Endothelial cell of umbilical vein (primary cell): ENCODE results near the gene RAB2B. TPM values are rescaled to one million over a fixed set of nuclear protein-coding genes. Genes with fewer than 3 reads are reported as not detected.

Source experiments
- BruUV-seq: library from RNA; stranded (reverse); fragments of 400-500 nt; replicated peaks from 2 replicates; lab custom pipeline; 2021; lab: Mats Ljungman, UMichigan
- CTCF ChIA-PET: fragments of 300-600, 350-600 bp; sonication (Branson Sonifier 250); formaldehyde crosslinking; loops from one replicate; lab custom pipeline; 2021; ENCODE audit warnings: antibody characterized with exemption, inconsistent platforms; lab: Charles Lee
- POLR2A ChIA-PET: fragments of 300-600, 350-600 bp; sonication (Branson Sonifier 250); formaldehyde crosslinking; loops from one replicate; lab custom pipeline; 2021; ENCODE audit warnings: antibody characterized with exemption, inconsistent platforms; lab: Charles Lee
- DNase-seq: peaks from one replicate; pipeline ENCODE4 v3.0.0-alpha.2; 2011; ENCODE audit warnings: low read depth, low spot score
- FAIRE-seq: peaks from 2 replicates; lab custom pipeline; 2011; peaks lifted over from hg19 to GRCh38; lab: Jason Lieb, UNC
- H2AFZ ChIP-seq: 2 replicates; pipeline ENCODE4 v1.6.0; 2012; ENCODE audit warnings: low read depth, low read length, control low read depth, inconsistent platforms
- H3K27ac ChIP-seq: 2 replicates; pipeline ENCODE4 v1.5.1; 2011; ENCODE audit warnings: low read depth, mild to moderate bottlenecking, control low read depth, low read length, moderate library complexity; ENCODE audit not compliant: insufficient read depth
- H3K27me3 ChIP-seq, 2 experiments: 2 replicates each; pipeline versions ENCODE4 v1.6.0 to v1.6.1; 2011; ENCODE audit warnings: low read length in 2 of 2, mixed read lengths in 1 of 2; ENCODE audit not compliant: control insufficient read depth in 2 of 2, insufficient read depth in 2 of 2
- H3K36me3 ChIP-seq, 2 experiments: 2 replicates in 1 of 2; 3 replicates in 1 of 2; pipeline ENCODE4 v1.5.1; 2011; ENCODE audit warnings: low read length in 2 of 2, mild to moderate bottlenecking in 1 of 2, moderate library complexity in 1 of 2; ENCODE audit not compliant: control insufficient read depth in 2 of 2, insufficient read depth in 2 of 2; ENCODE audit errors: extremely low read depth in 1 of 2
- H3K4me1 ChIP-seq: 3 replicates; pipeline ENCODE4 v1.5.1; 2011; ENCODE audit warnings: mild to moderate bottlenecking, low read length; ENCODE audit not compliant: control insufficient read depth, insufficient read depth; ENCODE audit errors: extremely low read depth
- H3K4me2 ChIP-seq: 2 replicates; pipeline ENCODE4 v1.6.1; 2011; ENCODE audit warnings: low read length, control low read depth, mixed read lengths; ENCODE audit not compliant: insufficient read depth
- H3K4me3 ChIP-seq, 3 experiments: fragments of 200-600 bp in 1 of 3; sonication (generic), shearing (Covaris generic) in 1 of 3; replicated peaks in 1 of 3; 2 replicates each; pipeline ENCODE4 v1.5.1; 2011 to 2016; ENCODE audit warnings: control low read depth in 3 of 3, low read length in 3 of 3, mild to moderate bottlenecking in 2 of 3, inconsistent platforms in 1 of 3, low read depth in 1 of 3, moderate library complexity in 1 of 3; ENCODE audit not compliant: insufficient read depth in 1 of 3
- H3K79me2 ChIP-seq: 2 replicates; pipeline ENCODE4 v1.6.0; 2012; ENCODE audit warnings: low read length, inconsistent platforms; ENCODE audit not compliant: control insufficient read depth, insufficient read depth
- H3K9ac ChIP-seq: replicated peaks from 2 replicates; pipeline ENCODE3; 2011; ENCODE audit warnings: low read length, control low read depth; ENCODE audit not compliant: insufficient read depth; ENCODE audit errors: extremely low read depth
- H3K9me1 ChIP-seq: replicated peaks from 3 replicates; pipeline ENCODE4 v1.6.0; 2011; ENCODE audit warnings: mild to moderate bottlenecking, low read length; ENCODE audit not compliant: control insufficient read depth, insufficient read depth; ENCODE audit errors: extremely low read depth
- H3K9me3 ChIP-seq: replicated peaks from 2 replicates; pipeline ENCODE4 v1.5.1; 2012; ENCODE audit warnings: low read length, inconsistent platforms; ENCODE audit not compliant: control insufficient read depth, insufficient read depth
- H4K20me1 ChIP-seq: replicated peaks from 2 replicates; pipeline ENCODE3; 2011; ENCODE audit warnings: mild to moderate bottlenecking, low read length; ENCODE audit not compliant: control insufficient read depth, insufficient read depth; ENCODE audit errors: extremely low read depth
- EZH2 ChIP-seq: IDR thresholded peaks from 2 replicates; pipeline ENCODE4 v1.6.1; 2012; ENCODE audit warnings: borderline replicate concordance, low read depth, mild to moderate bottlenecking, moderate library complexity, low read length, inconsistent platforms; ENCODE audit not compliant: severe bottlenecking
- FOS ChIP-seq: IDR thresholded peaks from 2 replicates; pipeline ENCODE4 v1.6.1; 2011; ENCODE audit warnings: mild to moderate bottlenecking, low read length, moderate library complexity, borderline replicate concordance; ENCODE audit not compliant: insufficient read depth
- GATA2 ChIP-seq: IDR thresholded peaks from 2 replicates; pipeline ENCODE4 v1.7.0; 2011; ENCODE audit warnings: low read depth, mild to moderate bottlenecking, moderate library complexity, mixed read lengths, low read length; ENCODE audit not compliant: insufficient read length, insufficient read depth
- JUN ChIP-seq: IDR thresholded peaks from 2 replicates; pipeline ENCODE4 v1.6.1; 2011; ENCODE audit warnings: borderline replicate concordance, low read depth; ENCODE audit not compliant: insufficient read length, insufficient read depth
- MYC ChIP-seq: IDR thresholded peaks from one replicate; pipeline ENCODE4 v1.6.1; 2011; ENCODE audit warnings: mild to moderate bottlenecking, low read depth, low read length
- POLR2A ChIP-seq: IDR thresholded peaks from 2 replicates; pipeline ENCODE4 v1.6.1; 2012; ENCODE audit warnings: low read depth, mild to moderate bottlenecking, control low read depth, low read length
- POLR2AphosphoS5 ChIP-seq: IDR thresholded peaks from 2 replicates; pipeline ENCODE4 v1.6.1; 2012; ENCODE audit warnings: low read depth, mild to moderate bottlenecking, control low read depth, low read length, moderate library complexity; ENCODE audit not compliant: insufficient read depth
- dilution Hi-C: fragments of 300-500 bp; cut with MboI; formaldehyde crosslinking; loops from one replicate; pipeline ENCODE4 v1.15.0; 2019; ENCODE audit warnings: low sequenced_read_pairs; ENCODE audit not compliant: extremely low pct_ligation_motif_present
- intact Hi-C: fragments of 100-400 bp; cut with micrococcal nuclease; formaldehyde crosslinking; loops from one replicate; pipeline ENCODE4 v1.10.0; 2022
- polyA plus RNA-seq, 4 experiments: library from polyadenylated mRNA; depleted of rRNA in 3 of 4; stranded (reverse) in 3 of 4; unstranded in 1 of 4; fragments of >200 nt; gene quantifications; 2 replicates each; pipeline versions ENCODE4 v1.2.1 to v1.2.3, GENCODE V29; 2011 to 2012; ENCODE audit warnings: missing spikeins in 1 of 4
- total RNA-seq: library from RNA; stranded (reverse); gene quantifications from 2 replicates; pipeline ENCODE4 v1.2.3, GENCODE V29; 2021
- TF ChIP-seq, protein P1 (sequence below): IDR thresholded peaks from 2 replicates; pipeline ENCODE4 v1.6.1; 2011; ENCODE audit not compliant: insufficient read depth, insufficient read length
- TF ChIP-seq, protein P2 (sequence below), 2 donors: IDR thresholded peaks; 1 replicate in 1 of 2; 2 replicates in 1 of 2; pipeline ENCODE4 v1.5.1; 2011; ENCODE audit warnings: low read length in 2 of 2, mild to moderate bottlenecking in 2 of 2, moderate library complexity in 2 of 2, control low read depth in 1 of 2, inconsistent platforms in 1 of 2, low read depth in 1 of 2; ENCODE audit not compliant: insufficient read depth in 1 of 2; ENCODE audit errors: extremely low read depth in 1 of 2

Gene RAB2B
- total and polyA plus RNA-seq, 2 donors (not counting 3 experiments of a cell fraction or from before 2014, with no cell fraction given) = 27.9 to 29.1 TPM

DNA sequence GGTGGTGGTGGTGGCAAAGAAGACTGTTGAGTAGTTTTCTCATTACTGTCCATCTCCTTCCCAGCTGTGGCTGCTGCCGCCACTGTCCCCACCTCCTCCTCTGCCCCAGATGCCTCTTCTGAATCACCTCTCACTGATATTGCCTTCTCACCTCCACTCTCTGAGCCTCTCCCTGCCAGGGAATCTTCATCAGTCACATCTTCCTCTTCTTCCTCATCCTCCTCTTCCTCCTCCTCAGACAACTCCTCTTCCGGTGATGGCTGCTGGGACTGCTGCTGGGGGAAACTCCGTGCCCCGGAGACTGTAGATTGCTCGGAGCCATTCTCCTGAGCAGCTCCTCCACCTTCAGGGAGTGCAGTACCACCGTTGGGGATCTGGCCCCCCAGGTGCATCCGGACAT is 46.4 kb upstream of the RAB2B start:
- no peak overlapping the region for H3K4me2 ChIP-seq
- no peaks in the 10 kb centered on the region for H4K20me1 ChIP-seq
- no peaks in the 10 kb centered on the region for H3K36me3 ChIP-seq
- no peaks in the 10 kb centered on the region for H3K9me1 ChIP-seq
- CTCF ChIA-PET = interaction anchor here (1.3 to 2.0 kb wide), 3 partner anchors 11 to 24 kb away, joined by 3 to 7 read pairs (median 4); no protein-coding TSS in a partner anchor
- DNase-seq (no peak), FAIRE-seq (no peak)
- TF ChIP-seq JUN (no peak), POLR2AphosphoS5 (no peak), FOS (no peak), MYC (no peak), EZH2 (no peak), GATA2 (no peak), POLR2A (no peak)
- TF ChIP-seq, protein P1, sequence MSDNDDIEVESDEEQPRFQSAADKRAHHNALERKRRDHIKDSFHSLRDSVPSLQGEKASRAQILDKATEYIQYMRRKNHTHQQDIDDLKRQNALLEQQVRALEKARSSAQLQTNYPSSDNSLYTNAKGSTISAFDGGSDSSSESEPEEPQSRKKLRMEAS = no peak
- TF ChIP-seq, protein P2, sequence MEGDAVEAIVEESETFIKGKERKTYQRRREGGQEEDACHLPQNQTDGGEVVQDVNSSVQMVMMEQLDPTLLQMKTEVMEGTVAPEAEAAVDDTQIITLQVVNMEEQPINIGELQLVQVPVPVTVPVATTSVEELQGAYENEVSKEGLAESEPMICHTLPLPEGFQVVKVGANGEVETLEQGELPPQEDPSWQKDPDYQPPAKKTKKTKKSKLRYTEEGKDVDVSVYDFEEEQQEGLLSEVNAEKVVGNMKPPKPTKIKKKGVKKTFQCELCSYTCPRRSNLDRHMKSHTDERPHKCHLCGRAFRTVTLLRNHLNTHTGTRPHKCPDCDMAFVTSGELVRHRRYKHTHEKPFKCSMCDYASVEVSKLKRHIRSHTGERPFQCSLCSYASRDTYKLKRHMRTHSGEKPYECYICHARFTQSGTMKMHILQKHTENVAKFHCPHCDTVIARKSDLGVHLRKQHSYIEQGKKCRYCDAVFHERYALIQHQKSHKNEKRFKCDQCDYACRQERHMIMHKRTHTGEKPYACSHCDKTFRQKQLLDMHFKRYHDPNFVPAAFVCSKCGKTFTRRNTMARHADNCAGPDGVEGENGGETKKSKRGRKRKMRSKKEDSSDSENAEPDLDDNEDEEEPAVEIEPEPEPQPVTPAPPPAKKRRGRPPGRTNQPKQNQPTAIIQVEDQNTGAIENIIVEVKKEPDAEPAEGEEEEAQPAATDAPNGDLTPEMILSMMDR (IDR thresholded peaks at IDR 0.05; ENCODE audit: extremely low read depth in 1 of 2, insufficient read depth in 1 of 2, low read depth in 1 of 2, low read length in 2 of 2) = no peak
- no peak overlapping the region for H3K4me3 ChIP-seq
- no peaks in the 10 kb centered on the region for H3K9me3 ChIP-seq
- dilution Hi-C loops = no loop called here
- no peak overlapping the region for H3K9ac ChIP-seq
- intact Hi-C loops = no loop called here
- no peak overlapping the region for H3K27ac ChIP-seq
- POLR2A ChIA-PET = no interaction called here
- peaks cover 3% of the 10 kb centered on the region for H3K4me1 ChIP-seq
- no peaks in the 10 kb centered on the region for H3K79me2 ChIP-seq
- H2AFZ ChIP-seq = no peak overlapping the region
- peaks cover 13 to 15% of the 10 kb centered on the region in 2 experiments for H3K27me3 ChIP-seq
- no TSS peak for BruUV-seq
